CD4-positive, alpha-beta T cell treated with Interleukin-17A for 1 hour (primary cell): ENCODE data around the gene SCAF1.
"Not testable (repeated sequence)": the region's sequence is repeated elsewhere in the genome, so short reads cannot be mapped to it uniquely, and the experiment has no call there.

Source experiments
- DNase-seq: peaks from one replicate; pipeline ENCODE4 v3.0.0-alpha.2; 2020

Gene SCAF1

GRCh38 chr19:49614096-49614833 is 27.7 kb upstream of the SCAF1 start:
- DNase-seq, result peak; percentile 17

- DNase-seq, result no peak
These were observed 26.1 kb upstream of the SCAF1 start for GRCh38 chr19:49615861-49616260.

GRCh38 chr19:49616532-49616931 is 25.5 kb upstream of the SCAF1 start:
- DNase-seq, result no peak

- DNase-seq, result no peak
These were observed 25.1 kb upstream of the SCAF1 start for GRCh38 chr19:49616945-49617344.

GRCh38 chr19:49617860-49618259 is 24.1 kb upstream of the SCAF1 start:
- not testable (repeated sequence) for DNase-seq

- DNase-seq, result no peak
These were observed 16.8 kb upstream of the SCAF1 start for GRCh38 chr19:49624967-49625910.

GRCh38 chr19:49626226-49626625 is 15.8 kb upstream of the SCAF1 start:
- no peak for DNase-seq

GRCh38 chr19:49629659-49630058 is 12.3 kb upstream of the SCAF1 start:
- DNase-seq, result no peak

- no peak for DNase-seq
These were observed 10.9 kb upstream of the SCAF1 start for GRCh38 chr19:49631014-49631588.

GRCh38 chr19:49631610-49632192 is 10.3 kb upstream of the SCAF1 start:
- no peak for DNase-seq

GRCh38 chr19:49632576-49632975 is 9.4 kb upstream of the SCAF1 start:
- no peak for DNase-seq

- DNase-seq, result not testable (repeated sequence)
These were observed 8.7 kb upstream of the SCAF1 start for GRCh38 chr19:49633273-49633672.

- no peak for DNase-seq
These were observed 6.3 kb upstream of the SCAF1 start for GRCh38 chr19:49635530-49636232.

GRCh38 chr19:49636233-49636932 is 5.6 kb upstream of the SCAF1 start:
- DNase-seq, result no peak

GRCh38 chr19:49637821-49638738 is 3.9 kb upstream of the SCAF1 start:
- DNase-seq, result no peak

GRCh38 chr19:49639401-49640112 is 2.5 kb upstream of the SCAF1 start:
- no peak for DNase-seq

- peak; percentile 100 for DNase-seq
These were observed 1.7 kb upstream of the SCAF1 start, which contains the start of gene RRAS for GRCh38 chr19:49640113-49640898. RRAS (minus strand) TSS chr19:49640143; CDS start chr19:49640098, 45 bp downstream.

- DNase-seq, result no peak
These were observed 555 bp downstream of the SCAF1 start for GRCh38 chr19:49642492-49643035.

GRCh38 chr19:49643466-49643865 is 1.5 kb downstream of the SCAF1 start:
- DNase-seq, result no peak
